Activated CD4-positive, alpha-beta T cell treated with anti-CD3 and anti-CD28 coated beads for 1 hour (primary cell): Measurements from ENCODE around the gene RAB35.

Source experiments
- DNase-seq: peaks from one replicate; pipeline ENCODE4 v3.0.0-alpha.2; 2020

Gene RAB35

GRCh38 chr12:120132054-120132836 lies 15.7 kb upstream of the RAB35 start:
- DNase-seq: no peak

DNA sequence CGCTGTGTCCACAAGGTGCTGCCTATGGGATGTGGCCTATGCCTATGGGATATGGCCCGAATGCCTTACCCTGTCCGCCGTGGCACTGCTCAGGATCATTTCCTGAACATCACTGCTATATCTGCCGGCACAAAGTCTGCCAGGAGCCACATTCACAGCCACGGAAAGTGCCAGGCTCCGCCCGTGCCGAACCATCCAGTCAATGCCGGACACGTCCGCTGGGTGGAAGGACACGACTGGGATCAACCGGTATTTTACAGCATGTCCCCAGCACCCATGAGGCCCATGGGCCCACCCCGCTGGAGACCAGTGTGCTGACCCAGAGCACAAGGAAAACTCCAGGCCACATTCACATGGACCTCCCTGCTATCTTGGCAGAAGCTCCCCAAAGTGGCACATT lies 14.6 kb upstream of the RAB35 start:
- no peak for DNase-seq

- DNase-seq: no peak
Observed at GRCh38 chr12:120130011-120130410, 13.5 kb upstream of the RAB35 start.

DNA sequence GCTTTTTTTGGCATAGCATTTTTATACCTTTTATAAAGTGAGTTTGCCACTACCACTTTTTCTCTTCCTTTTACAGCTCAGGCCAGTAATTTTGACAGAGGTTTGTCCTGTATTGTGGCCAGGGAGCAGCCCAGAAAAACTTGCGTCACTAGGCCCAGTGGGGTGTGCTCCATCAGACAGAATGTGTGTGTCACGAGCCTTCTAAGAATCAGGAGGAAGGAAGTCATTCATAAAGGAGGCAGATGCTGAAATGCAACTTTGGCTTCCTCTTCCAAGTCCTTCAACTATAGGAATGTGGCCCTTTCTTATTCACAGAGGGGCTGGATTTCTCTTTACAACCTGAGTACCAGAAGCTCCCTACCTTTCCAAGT lies 10.1 kb upstream of the RAB35 start:
- no peak for DNase-seq

- no peak for DNase-seq
Observed at GRCh38 chr12:120125792-120126634, 9.5 kb upstream of the RAB35 start.

- no peak for DNase-seq
Observed at GRCh38 chr12:120125029-120125428, 8.5 kb upstream of the RAB35 start.

- DNase-seq: no peak
Observed at GRCh38 chr12:120121766-120122293, 5.3 kb upstream of the RAB35 start.

DNA sequence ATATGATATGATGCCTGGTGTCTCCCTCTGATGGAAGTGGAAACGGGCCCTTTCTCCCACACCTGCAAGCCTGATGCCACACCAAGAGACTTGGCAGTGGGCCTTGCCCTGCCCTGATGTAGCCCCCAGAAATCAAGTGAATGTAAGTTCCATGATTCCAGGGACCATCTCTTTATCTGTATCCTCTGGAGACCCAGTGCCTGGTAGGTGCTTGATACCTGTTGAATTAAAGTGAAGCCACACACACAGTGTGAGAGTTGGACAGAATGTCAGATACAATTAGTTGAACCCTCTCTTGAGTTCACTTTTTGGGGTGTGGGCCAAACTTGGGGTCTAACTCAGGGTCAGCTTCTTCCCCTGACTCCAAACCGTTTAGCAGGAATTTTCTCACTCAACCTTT lies 4.8 kb upstream of the RAB35 start:
- DNase-seq: no peak

- DNase-seq: no peak
Observed at GRCh38 chr12:120119271-120119973, 2.9 kb upstream of the RAB35 start.

GRCh38 chr12:120118321-120119061 lies 1.9 kb upstream of the RAB35 start:
- no peak for DNase-seq

DNA sequence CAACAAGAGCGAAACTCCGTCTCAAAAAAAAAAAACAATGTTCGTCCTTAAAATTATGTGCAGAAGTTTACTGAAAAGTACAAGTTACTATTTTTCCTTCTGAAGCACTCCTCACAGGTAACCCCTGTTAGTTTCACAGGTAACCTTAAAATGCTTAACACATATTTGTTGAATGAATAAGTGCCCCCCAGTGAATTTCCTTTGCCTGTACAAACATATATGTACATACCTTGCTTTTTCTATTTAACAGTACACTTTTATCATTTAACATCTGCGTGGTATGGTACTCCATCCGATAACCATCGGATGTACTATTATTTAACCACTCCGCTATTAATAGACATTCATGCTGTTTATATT lies 1.4 kb upstream of the RAB35 start:
- DNase-seq: no peak

DNA sequence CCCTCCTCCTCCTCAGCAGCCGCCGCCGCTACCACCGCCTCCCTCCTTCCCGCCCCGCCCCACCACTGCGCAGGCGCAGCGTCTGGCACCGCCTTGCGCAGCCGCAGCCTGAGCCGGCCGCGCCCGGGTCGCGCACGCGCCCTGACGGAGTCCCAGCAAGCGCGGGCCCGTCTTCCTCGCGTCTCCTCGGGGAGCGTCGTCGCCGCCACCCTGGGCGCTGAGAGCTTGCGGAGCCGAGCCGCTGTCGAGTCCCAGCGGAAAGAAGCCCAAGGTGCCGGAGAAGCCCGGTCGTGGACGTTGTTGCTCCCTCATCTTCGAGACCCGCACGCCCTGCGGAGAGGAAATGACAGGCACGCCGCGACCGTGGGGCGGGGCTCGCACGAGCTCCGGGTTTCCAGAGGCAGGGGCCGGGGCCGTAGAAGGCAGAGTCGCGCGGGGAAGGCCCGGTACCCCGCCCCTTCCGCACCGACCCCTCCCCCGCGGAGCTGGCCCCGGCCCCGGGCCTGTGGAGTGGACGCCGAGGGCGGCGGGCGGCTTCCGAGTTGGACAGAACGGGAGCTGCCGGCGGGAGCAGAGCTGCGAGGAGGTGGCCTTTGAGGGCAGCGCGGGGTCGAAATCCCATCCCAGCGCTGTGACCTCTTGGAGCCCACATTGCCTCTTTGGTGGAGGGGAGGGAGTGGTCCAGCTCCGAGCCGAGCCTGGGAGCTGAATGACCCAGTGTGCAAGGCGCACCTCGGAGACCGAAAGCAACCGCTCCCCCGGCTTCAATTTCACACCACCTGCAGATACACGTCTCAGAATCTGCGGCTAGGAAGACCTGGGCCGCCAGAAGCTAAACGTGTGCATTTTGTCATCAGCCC lies 469 bp upstream of the RAB35 start:
- peak; percentile 97 for DNase-seq

DNA sequence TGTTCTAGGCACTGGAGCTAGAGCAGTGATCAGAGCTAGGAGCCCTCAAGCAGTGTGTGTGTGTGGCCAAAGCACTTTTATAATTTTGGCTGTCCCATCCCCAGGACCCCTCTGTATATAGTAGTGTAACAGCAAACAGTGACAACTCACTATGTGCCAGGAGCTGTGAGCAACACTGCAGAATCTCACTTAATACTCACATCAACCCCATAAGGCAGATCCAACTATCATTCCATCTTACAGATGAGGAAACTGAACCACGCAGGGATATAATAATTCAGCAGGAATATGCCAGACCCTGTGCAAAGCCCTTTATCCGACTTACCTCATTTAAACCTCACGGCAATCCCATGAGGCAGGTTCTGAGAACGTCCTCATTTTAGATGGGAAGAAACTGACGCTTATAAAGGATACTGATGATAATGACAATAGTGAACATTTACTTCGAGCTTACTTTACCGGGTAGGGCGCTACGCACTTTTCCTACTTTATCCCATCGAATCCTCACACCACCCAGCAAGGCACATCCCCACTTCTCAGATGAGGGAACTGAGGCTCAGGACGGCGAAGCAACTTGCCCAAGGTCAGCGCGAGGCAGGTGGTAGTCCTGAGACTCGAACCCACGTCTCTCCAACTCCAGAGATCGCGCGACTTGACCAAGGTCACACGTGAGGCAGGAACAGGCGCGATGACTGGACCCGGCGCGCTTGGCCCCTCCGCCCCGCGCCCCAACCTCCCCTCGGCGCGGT lies 687 bp downstream of the RAB35 start:
- no peak for DNase-seq

DNA sequence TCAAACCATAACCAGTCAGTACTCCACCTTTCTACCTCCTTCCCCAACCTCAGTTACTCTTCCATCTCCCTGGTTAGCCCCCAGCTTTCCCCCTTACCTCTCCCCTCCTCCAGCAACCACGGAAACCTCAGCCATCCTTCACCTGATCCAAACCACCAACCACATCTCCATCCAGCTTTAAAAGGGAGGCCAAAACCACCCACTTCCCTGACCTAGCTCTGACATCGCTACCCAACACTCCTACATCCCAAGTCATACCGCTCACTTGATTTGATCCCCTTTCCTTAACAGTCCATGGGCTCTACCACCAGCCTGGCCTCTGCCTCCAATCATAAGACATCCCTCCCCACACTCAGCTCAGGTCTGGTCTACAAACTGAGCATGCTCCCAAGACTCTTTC lies 1.5 kb downstream of the RAB35 start:
- no peak for DNase-seq

GRCh38 chr12:120110550-120111501 lies 5.7 kb downstream of the RAB35 start:
- DNase-seq: peak; percentile 23

DNA sequence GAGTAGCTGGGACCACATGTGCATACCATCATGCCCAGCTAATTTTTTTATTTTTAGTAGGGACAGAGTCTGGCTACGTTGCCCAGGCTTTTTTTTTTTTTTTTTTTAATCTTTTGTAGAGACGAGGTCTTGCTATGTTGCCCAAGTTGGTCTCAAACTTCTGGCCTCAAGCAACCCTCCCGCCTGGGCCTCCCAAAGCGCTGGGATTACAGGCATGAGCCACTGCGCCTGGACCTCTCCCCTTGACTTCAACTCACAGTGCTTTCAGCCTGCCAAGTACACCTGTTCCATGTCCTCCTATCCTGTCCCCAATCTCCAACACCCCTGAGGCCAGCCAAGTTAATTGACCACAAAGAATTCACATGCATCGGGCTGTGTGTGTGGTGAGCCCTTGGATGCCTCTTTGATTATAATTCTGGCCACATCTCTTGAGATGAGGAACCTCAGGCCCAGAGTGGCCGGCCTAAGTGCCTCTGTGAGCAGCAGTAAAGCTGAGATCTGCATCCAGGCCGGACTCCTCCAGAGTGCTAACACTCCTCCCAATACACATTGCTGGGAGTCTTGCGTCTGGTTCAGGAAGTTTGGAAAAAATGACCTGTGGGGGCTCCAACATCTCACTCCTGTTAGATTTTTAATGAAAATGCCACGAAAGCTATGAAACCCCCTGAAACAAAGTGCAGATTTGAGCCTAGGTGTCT lies 6.8 kb downstream of the RAB35 start:
- DNase-seq: no peak

- no peak for DNase-seq
Observed at GRCh38 chr12:120106151-120106550, 10.4 kb downstream of the RAB35 start.

DNA sequence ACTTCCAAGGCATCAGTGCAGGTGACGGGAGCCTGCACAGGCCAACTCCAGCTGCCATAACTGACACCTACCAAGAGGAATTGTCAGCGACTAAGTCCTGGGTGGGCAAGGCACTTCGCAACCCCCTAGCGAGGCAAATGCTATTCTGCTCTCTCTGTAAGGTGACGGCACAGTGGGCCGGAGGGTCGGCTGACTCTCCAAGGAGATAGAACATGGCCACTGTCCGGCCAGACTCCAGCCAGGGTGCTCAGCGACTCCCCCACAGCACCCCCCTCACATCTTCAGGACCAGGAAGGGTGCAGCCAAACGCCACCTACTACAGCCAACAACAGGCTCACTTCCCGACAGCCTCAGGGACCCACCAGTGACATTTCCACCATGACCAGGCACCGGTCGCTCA lies 13.2 kb downstream of the RAB35 start:
- DNase-seq: no peak

DNA sequence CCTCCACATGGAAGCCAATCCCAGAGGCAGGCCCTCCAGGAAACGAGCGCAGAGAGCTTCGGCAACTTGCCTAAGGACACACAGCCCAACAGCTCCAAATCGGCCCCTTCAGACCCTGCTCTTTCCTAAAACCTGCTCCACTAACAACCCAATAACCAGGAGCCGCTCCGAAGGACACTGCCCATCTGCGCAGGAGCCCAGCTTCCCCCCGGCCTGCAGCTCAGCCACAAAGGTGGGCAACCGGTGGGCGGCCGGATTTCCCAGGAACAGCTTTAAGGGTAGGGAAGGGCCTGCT lies 13.6 kb downstream of the RAB35 start:
- no peak for DNase-seq
